Measurements from ENCODE around the gene PCSK5. TPM values are rescaled to one million over a fixed set of nuclear protein-coding genes. Genes with fewer than 3 reads are reported as not detected.

Gene PCSK5
- total RNA-seq, 4 donors from 2014 or later, result 37.7 to 53.4 (median 43.1) TPM

- TF ChIP-seq CTCF (IDR thresholded peaks at IDR 0.05), result no peak
- DNase-seq (ENCODE audit: low spot score) (no peak), ATAC-seq (ENCODE audit: low FRiP score) (no peak)
These were observed 259.5 kb downstream of the PCSK5 start for GRCh38 chr9:76150013-76150412.

- no peak for TF ChIP-seq CTCF (IDR thresholded peaks at IDR 0.05)
- ATAC-seq (ENCODE audit: low FRiP score), result no peak
- no peak for DNase-seq (ENCODE audit: low spot score)
These were observed 260.8 kb downstream of the PCSK5 start for GRCh38 chr9:76151267-76151666.

- TF ChIP-seq CTCF (IDR thresholded peaks at IDR 0.05), result no peak
- ATAC-seq (ENCODE audit: low FRiP score), result no peak
These were observed 262.9 kb downstream of the PCSK5 start for GRCh38 chr9:76153339-76153738.

GRCh38 chr9:76153902-76154629 is 263.6 kb downstream of the PCSK5 start:
- no peak for ATAC-seq (ENCODE audit: low FRiP score)
- no peak for DNase-seq (ENCODE audit: low spot score)
- TF ChIP-seq CTCF (IDR thresholded peaks at IDR 0.05), result no peak

More at GRCh38 chr9:76153339-76153738, 262.9 kb downstream of the PCSK5 start:
- no peak for DNase-seq (ENCODE audit: low spot score)

- no peak for ATAC-seq (ENCODE audit: low FRiP score)
- TF ChIP-seq CTCF (IDR thresholded peaks at IDR 0.05), result no peak
- DNase-seq (ENCODE audit: low spot score), result no peak
These were observed 264.9 kb downstream of the PCSK5 start for GRCh38 chr9:76155361-76155760.

GRCh38 chr9:76158713-76159112 is 268.2 kb downstream of the PCSK5 start:
- ATAC-seq (ENCODE audit: low FRiP score), result no peak
- TF ChIP-seq CTCF (IDR thresholded peaks at IDR 0.05), result no peak
- no peak for DNase-seq (ENCODE audit: low spot score)

- TF ChIP-seq CTCF (IDR thresholded peaks at IDR 0.05), result no peak
- no peak for DNase-seq (ENCODE audit: low spot score)
- no peak for ATAC-seq (ENCODE audit: low FRiP score)
These were observed 268.9 kb downstream of the PCSK5 start for GRCh38 chr9:76159293-76159926.

Data from omental fat pad (tissue), 4 donors.